Endothelial cell of umbilical vein (primary cell): ENCODE data around the gene ZNF148. TPM values are rescaled to one million over a fixed set of nuclear protein-coding genes. Genes with fewer than 3 reads are reported as not detected.
A peak's percentile ranks its signal among the peaks of the same experiment; 100 is the strongest.

Experiments used
- BruUV-seq: library from RNA; stranded (reverse); fragments of 400-500 nt; replicated peaks from 2 replicates; lab custom pipeline; 2021; lab: Mats Ljungman, UMichigan
- CTCF ChIA-PET: fragments of 300-600, 350-600 bp; sonication (Branson Sonifier 250); formaldehyde crosslinking; loops from one replicate; lab custom pipeline; 2021; ENCODE audit warnings: antibody characterized with exemption, inconsistent platforms; lab: Charles Lee
- POLR2A ChIA-PET: fragments of 300-600, 350-600 bp; sonication (Branson Sonifier 250); formaldehyde crosslinking; loops from one replicate; lab custom pipeline; 2021; ENCODE audit warnings: antibody characterized with exemption, inconsistent platforms; lab: Charles Lee
- DNase-seq: peaks from one replicate; pipeline ENCODE4 v3.0.0-alpha.2; 2011; ENCODE audit warnings: low read depth, low spot score
- FAIRE-seq: peaks from 2 replicates; lab custom pipeline; 2011; peaks lifted over from hg19 to GRCh38; lab: Jason Lieb, UNC
- H2AFZ ChIP-seq: 2 replicates; pipeline ENCODE4 v1.6.0; 2012; ENCODE audit warnings: low read depth, low read length, control low read depth, inconsistent platforms
- H3K27ac ChIP-seq: 2 replicates; pipeline ENCODE4 v1.5.1; 2011; ENCODE audit warnings: low read depth, mild to moderate bottlenecking, control low read depth, low read length, moderate library complexity; ENCODE audit not compliant: insufficient read depth
- H3K27me3 ChIP-seq, 2 experiments: 2 replicates each; pipeline versions ENCODE4 v1.6.0 to v1.6.1; 2011; ENCODE audit warnings: low read length in 2 of 2, mixed read lengths in 1 of 2; ENCODE audit not compliant: control insufficient read depth in 2 of 2, insufficient read depth in 2 of 2
- H3K36me3 ChIP-seq, 2 experiments: 2 replicates in 1 of 2; 3 replicates in 1 of 2; pipeline ENCODE4 v1.5.1; 2011; ENCODE audit warnings: low read length in 2 of 2, mild to moderate bottlenecking in 1 of 2, moderate library complexity in 1 of 2; ENCODE audit not compliant: control insufficient read depth in 2 of 2, insufficient read depth in 2 of 2; ENCODE audit errors: extremely low read depth in 1 of 2
- H3K4me1 ChIP-seq: 3 replicates; pipeline ENCODE4 v1.5.1; 2011; ENCODE audit warnings: mild to moderate bottlenecking, low read length; ENCODE audit not compliant: control insufficient read depth, insufficient read depth; ENCODE audit errors: extremely low read depth
- H3K4me2 ChIP-seq: 2 replicates; pipeline ENCODE4 v1.6.1; 2011; ENCODE audit warnings: low read length, control low read depth, mixed read lengths; ENCODE audit not compliant: insufficient read depth
- H3K4me3 ChIP-seq, 3 experiments: fragments of 200-600 bp in 1 of 3; sonication (generic), shearing (Covaris generic) in 1 of 3; replicated peaks in 1 of 3; 2 replicates each; pipeline ENCODE4 v1.5.1; 2011 to 2016; ENCODE audit warnings: control low read depth in 3 of 3, low read length in 3 of 3, mild to moderate bottlenecking in 2 of 3, inconsistent platforms in 1 of 3, low read depth in 1 of 3, moderate library complexity in 1 of 3; ENCODE audit not compliant: insufficient read depth in 1 of 3
- H3K79me2 ChIP-seq: 2 replicates; pipeline ENCODE4 v1.6.0; 2012; ENCODE audit warnings: low read length, inconsistent platforms; ENCODE audit not compliant: control insufficient read depth, insufficient read depth
- H3K9ac ChIP-seq: replicated peaks from 2 replicates; pipeline ENCODE3; 2011; ENCODE audit warnings: low read length, control low read depth; ENCODE audit not compliant: insufficient read depth; ENCODE audit errors: extremely low read depth
- H3K9me1 ChIP-seq: replicated peaks from 3 replicates; pipeline ENCODE4 v1.6.0; 2011; ENCODE audit warnings: mild to moderate bottlenecking, low read length; ENCODE audit not compliant: control insufficient read depth, insufficient read depth; ENCODE audit errors: extremely low read depth
- H3K9me3 ChIP-seq: replicated peaks from 2 replicates; pipeline ENCODE4 v1.5.1; 2012; ENCODE audit warnings: low read length, inconsistent platforms; ENCODE audit not compliant: control insufficient read depth, insufficient read depth
- H4K20me1 ChIP-seq: replicated peaks from 2 replicates; pipeline ENCODE3; 2011; ENCODE audit warnings: mild to moderate bottlenecking, low read length; ENCODE audit not compliant: control insufficient read depth, insufficient read depth; ENCODE audit errors: extremely low read depth
- CTCF ChIP-seq, 2 donors: IDR thresholded peaks; 1 replicate in 1 of 2; 2 replicates in 1 of 2; pipeline ENCODE4 v1.5.1; 2011; ENCODE audit warnings: low read length in 2 of 2, mild to moderate bottlenecking in 2 of 2, moderate library complexity in 2 of 2, control low read depth in 1 of 2, inconsistent platforms in 1 of 2, low read depth in 1 of 2; ENCODE audit not compliant: insufficient read depth in 1 of 2; ENCODE audit errors: extremely low read depth in 1 of 2
- JUN ChIP-seq: IDR thresholded peaks from 2 replicates; pipeline ENCODE4 v1.6.1; 2011; ENCODE audit warnings: borderline replicate concordance, low read depth; ENCODE audit not compliant: insufficient read length, insufficient read depth
- MAX ChIP-seq: IDR thresholded peaks from 2 replicates; pipeline ENCODE4 v1.6.1; 2011; ENCODE audit not compliant: insufficient read depth, insufficient read length
- POLR2A ChIP-seq: IDR thresholded peaks from 2 replicates; pipeline ENCODE4 v1.6.1; 2012; ENCODE audit warnings: low read depth, mild to moderate bottlenecking, control low read depth, low read length
- POLR2AphosphoS5 ChIP-seq: IDR thresholded peaks from 2 replicates; pipeline ENCODE4 v1.6.1; 2012; ENCODE audit warnings: low read depth, mild to moderate bottlenecking, control low read depth, low read length, moderate library complexity; ENCODE audit not compliant: insufficient read depth
- dilution Hi-C: fragments of 300-500 bp; cut with MboI; formaldehyde crosslinking; loops from one replicate; pipeline ENCODE4 v1.15.0; 2019; ENCODE audit warnings: low sequenced_read_pairs; ENCODE audit not compliant: extremely low pct_ligation_motif_present
- intact Hi-C: fragments of 100-400 bp; cut with micrococcal nuclease; formaldehyde crosslinking; loops from one replicate; pipeline ENCODE4 v1.10.0; 2022
- polyA plus RNA-seq, 4 experiments: library from polyadenylated mRNA; depleted of rRNA in 3 of 4; stranded (reverse) in 3 of 4; unstranded in 1 of 4; fragments of >200 nt; gene quantifications; 2 replicates each; pipeline versions ENCODE4 v1.2.1 to v1.2.3, GENCODE V29; 2011 to 2012; ENCODE audit warnings: missing spikeins in 1 of 4
- total RNA-seq: library from RNA; stranded (reverse); gene quantifications from 2 replicates; pipeline ENCODE4 v1.2.3, GENCODE V29; 2021

The ZNF148 gene
- total and polyA plus RNA-seq, 2 donors (not counting 3 experiments of a cell fraction or from before 2014, with no cell fraction given) = 8.0 to 41.3 TPM

GRCh38 chr3:125374501-125374995 is 577 bp downstream of the ZNF148 start:
- intact Hi-C loops = loop anchor here (2.0 kb wide), 2 partner anchors 220 to 318 kb away; partner anchors contain the start of gene OSBPL11
- Histone ChIP-seq H2AFZ (peak overlapping the region; percentile 66), H3K9ac (peak overlapping the region; percentile 89), H3K36me3 (no peaks in the 10 kb centered on the region), H3K79me2 (peaks cover 51% of the 10 kb centered on the region), H3K9me3 (no peaks in the 10 kb centered on the region), H3K4me3 (peak overlapping the region; percentile 90 to 100 (median 95)), H4K20me1 (peaks cover 10% of the 10 kb centered on the region), H3K4me1 (peaks cover 15% of the 10 kb centered on the region), H3K4me2 (peak overlapping the region; percentile 72), H3K27ac (peak overlapping the region; percentile 41), H3K9me1 (no peaks in the 10 kb centered on the region), H3K27me3 (no peaks in the 10 kb centered on the region)
- DNase-seq (peak; percentile 65), FAIRE-seq (peak; percentile 62)
- no TSS peak for BruUV-seq
- dilution Hi-C loops = no loop called here
- ChIA-PET CTCF (no interaction called here), POLR2A (no interaction called here)
- TF ChIP-seq POLR2AphosphoS5 = peak; percentile 17
- no peak for TF ChIP-seq JUN
- no peak for TF ChIP-seq MAX
- no peak for TF ChIP-seq POLR2A

GRCh38 chr3:125367403-125368230 is 7.5 kb downstream of the ZNF148 start:
- POLR2A ChIA-PET = no interaction called here
- intact Hi-C loops (no loop called here), dilution Hi-C loops (no loop called here)
- DNase-seq = no peak
- Histone ChIP-seq H3K4me2 (no peak overlapping the region), H3K27ac (no peak overlapping the region), H3K27me3 (no peaks in the 10 kb centered on the region), H3K79me2 (peaks cover 99% of the 10 kb centered on the region), H4K20me1 (peaks cover 31% of the 10 kb centered on the region), H3K9ac (no peak overlapping the region), H3K9me3 (no peaks in the 10 kb centered on the region), H2AFZ (no peak overlapping the region), H3K4me3 (no peak overlapping the region), H3K9me1 (no peaks in the 10 kb centered on the region), H3K36me3 (no peaks in the 10 kb centered on the region), H3K4me1 (no peaks in the 10 kb centered on the region)
- no peak for FAIRE-seq
- CTCF ChIA-PET = interaction anchor here (1.2 to 1.9 kb wide), 2 partner anchors 9 to 372 kb away, joined by 3 to 4 read pairs; no protein-coding TSS in a partner anchor
- no peak for TF ChIP-seq POLR2A
- TF ChIP-seq MAX = no peak
- TF ChIP-seq CTCF (IDR thresholded peaks at IDR 0.05; ENCODE audit: extremely low read depth in 1 of 2, insufficient read depth in 1 of 2, low read depth in 1 of 2, low read length in 2 of 2) = no peak
- BruUV-seq = no TSS peak
